ENCODE measurements around the gene CMSS1. TPM values are rescaled to one million over a fixed set of nuclear protein-coding genes. Genes with fewer than 3 reads are reported as not detected.

Gene CMSS1
- total and polyA plus RNA-seq, 8 donors = 2.7 to 33.3 (median 22.1) TPM

DNA sequence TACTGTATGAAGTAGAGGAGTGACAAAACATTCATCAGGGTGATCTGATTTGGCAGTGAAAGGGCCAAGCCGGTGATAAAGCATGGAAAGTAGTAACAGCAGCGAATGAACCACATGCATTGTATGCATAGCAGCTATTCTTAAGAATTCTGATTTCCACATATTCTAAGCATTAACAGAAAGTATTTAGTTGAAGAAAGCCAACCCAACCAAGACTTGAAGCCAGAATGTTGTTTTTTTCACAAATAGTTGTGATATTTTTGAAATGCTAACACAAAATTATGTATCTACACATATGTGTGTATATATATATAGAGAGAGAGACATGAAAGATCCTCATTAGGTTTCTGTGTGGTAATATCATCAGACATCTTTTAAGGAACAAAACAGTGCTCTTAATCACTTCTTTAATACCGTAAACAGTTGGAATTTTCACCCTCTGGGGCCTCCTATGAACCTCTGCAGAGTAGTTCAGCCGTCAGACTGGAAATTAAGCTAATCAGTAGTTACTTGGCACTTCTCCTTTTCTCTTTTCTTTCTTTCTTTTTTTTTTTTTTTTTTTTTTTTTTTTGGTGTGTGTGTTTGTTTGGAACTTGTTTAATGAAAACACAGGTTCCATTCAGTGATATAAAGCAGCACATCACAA is 139.6 kb downstream of the CMSS1 start:
- Histone ChIP-seq H3K36me3 (no peaks in the 10 kb centered on the region), H3K27me3 (no peaks in the 10 kb centered on the region), H3K4me3 (no peak overlapping the region), H3K4me1 (peaks cover 0 to 60% (median 30%) of the 10 kb centered on the region in 4 donors), H3K27ac (peak overlapping the region in 2 of 5 donors; percentile 55 to 57), H3K9me3 (no peaks in the 10 kb centered on the region)
- intact Hi-C loops (cut with DNase I; ENCODE audit: low total_unique reads) = no loop called here
- TF ChIP-seq EP300 (IDR thresholded peaks at IDR 0.05) = no peak
- no peak for TF ChIP-seq POLR2A (IDR thresholded peaks at IDR 0.05)
- no peak for TF ChIP-seq POLR2AphosphoS5 (IDR thresholded peaks at IDR 0.05)
- TF ChIP-seq, protein P1, sequence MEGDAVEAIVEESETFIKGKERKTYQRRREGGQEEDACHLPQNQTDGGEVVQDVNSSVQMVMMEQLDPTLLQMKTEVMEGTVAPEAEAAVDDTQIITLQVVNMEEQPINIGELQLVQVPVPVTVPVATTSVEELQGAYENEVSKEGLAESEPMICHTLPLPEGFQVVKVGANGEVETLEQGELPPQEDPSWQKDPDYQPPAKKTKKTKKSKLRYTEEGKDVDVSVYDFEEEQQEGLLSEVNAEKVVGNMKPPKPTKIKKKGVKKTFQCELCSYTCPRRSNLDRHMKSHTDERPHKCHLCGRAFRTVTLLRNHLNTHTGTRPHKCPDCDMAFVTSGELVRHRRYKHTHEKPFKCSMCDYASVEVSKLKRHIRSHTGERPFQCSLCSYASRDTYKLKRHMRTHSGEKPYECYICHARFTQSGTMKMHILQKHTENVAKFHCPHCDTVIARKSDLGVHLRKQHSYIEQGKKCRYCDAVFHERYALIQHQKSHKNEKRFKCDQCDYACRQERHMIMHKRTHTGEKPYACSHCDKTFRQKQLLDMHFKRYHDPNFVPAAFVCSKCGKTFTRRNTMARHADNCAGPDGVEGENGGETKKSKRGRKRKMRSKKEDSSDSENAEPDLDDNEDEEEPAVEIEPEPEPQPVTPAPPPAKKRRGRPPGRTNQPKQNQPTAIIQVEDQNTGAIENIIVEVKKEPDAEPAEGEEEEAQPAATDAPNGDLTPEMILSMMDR (IDR thresholded peaks at IDR 0.05) = no peak
- DNase-seq = no peak
- 32 to 60% (median 47%) methylated on average over 4 of the region's 4 CpGs for WGBS, 5 donors

DNA sequence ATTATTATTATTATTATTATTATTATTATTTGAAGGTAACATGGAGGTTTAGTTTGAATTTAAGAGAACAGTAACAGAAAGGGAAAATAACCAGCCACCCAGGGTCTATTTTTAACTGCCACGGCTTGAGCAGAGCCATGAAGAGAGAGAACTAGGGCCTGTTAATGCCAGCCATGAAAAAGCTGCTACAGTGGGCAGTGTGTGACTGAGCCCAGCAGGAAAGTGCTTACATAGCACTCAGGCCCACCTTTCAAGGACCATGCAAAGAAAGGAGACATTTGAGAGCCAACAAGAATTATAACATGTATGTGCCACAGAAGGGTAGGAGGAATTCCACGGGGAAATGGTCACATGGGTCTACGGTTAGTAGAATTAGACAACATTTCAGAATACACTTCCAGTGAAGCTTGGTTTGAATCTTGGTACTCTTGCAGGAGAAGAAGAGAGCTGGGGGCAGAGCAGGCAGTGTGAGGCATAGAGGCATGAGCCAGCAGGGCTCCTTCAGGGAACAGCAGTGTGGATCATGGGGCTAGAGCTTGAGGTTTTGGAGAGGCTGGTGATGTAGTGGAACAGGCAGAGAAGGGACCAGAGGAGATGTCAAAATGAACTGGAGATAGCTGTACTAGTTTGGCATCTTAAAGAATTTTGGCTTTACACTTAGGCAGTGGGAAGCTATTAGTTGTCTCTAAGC is 140.7 kb downstream of the CMSS1 start:
- no peak for TF ChIP-seq POLR2AphosphoS5 (IDR thresholded peaks at IDR 0.05)
- TF ChIP-seq, protein P1 (IDR thresholded peaks at IDR 0.05) = no peak
- no peak for TF ChIP-seq POLR2A (IDR thresholded peaks at IDR 0.05)
- TF ChIP-seq EP300 (IDR thresholded peaks at IDR 0.05) = no peak
- Histone ChIP-seq H3K27me3 (no peaks in the 10 kb centered on the region), H3K27ac (peak overlapping the region in 1 of 5 donors; percentile 42), H3K4me1 (peaks cover 0 to 57% (median 30%) of the 10 kb centered on the region in 4 donors), H3K4me3 (no peak overlapping the region), H3K9me3 (no peaks in the 10 kb centered on the region), H3K36me3 (no peaks in the 10 kb centered on the region)
- intact Hi-C loops (cut with DNase I; ENCODE audit: low total_unique reads) = no loop called here
- DNase-seq = no peak
- 75 to 94% (median 87%) methylated on average over 3 of the region's 3 CpGs for WGBS, 5 donors

DNA sequence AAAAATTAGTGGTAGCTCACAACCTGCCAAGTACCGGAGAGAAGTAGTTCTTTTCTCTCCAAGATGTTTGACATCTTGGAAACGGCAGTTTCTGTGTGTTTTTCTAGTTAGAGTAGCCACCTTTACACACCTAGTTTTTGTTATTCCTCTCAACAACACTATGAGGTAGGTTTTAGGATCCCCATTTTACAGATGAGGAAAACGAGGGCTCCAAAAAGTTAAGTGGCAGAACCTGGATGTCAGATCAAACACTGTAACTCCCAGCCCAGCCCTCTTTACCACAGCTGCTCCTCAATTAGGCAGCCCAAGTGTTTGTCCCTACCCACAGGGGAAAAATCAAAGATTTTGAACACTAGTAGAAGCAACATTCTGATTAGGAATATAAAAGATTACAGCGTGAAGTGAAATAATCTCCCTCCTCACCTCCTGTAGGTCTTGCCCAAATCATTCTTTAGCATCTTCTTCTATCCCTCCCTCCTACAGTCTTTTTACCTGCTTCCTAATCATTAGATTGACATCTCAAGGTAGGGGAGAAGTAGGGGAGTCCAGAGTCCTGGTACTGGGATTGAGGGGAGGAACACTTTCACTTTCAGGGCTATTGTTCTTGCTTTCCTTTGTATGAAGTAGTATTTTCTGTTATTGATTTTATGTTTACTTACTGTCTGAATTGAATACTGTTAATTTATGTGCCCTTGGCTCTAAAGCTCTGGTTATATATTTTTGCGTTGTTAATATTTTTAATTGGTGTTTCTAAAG is 142.6 kb downstream of the CMSS1 start:
- no peaks in the 10 kb centered on the region for H3K9me3 ChIP-seq
- H3K4me1 ChIP-seq = peaks cover under 1 to 59% (median 30%) of the 10 kb centered on the region in 4 donors
- WGBS, 5 donors = 42 to 59% (median 50%) methylated on average over 5 of the region's 5 CpGs
- TF ChIP-seq POLR2A (IDR thresholded peaks at IDR 0.05) = no peak
- no peak for TF ChIP-seq POLR2AphosphoS5 (IDR thresholded peaks at IDR 0.05)
- TF ChIP-seq, protein P1 (IDR thresholded peaks at IDR 0.05) = no peak
- no peak for TF ChIP-seq EP300 (IDR thresholded peaks at IDR 0.05)
- DNase-seq = no peak
- H3K27ac ChIP-seq = peak overlapping the region in 3 of 5 donors; percentile 33 to 60 (median 39)
- intact Hi-C loops (cut with DNase I; ENCODE audit: low total_unique reads) = no loop called here
- no peaks in the 10 kb centered on the region for H3K36me3 ChIP-seq
- peak overlapping the region in 1 of 4 donors; percentile 3 for H3K4me3 ChIP-seq
- H3K27me3 ChIP-seq = no peaks in the 10 kb centered on the region

GRCh38 chr3:99960941-99961340 is 143.3 kb downstream of the CMSS1 start:
- intact Hi-C loops (cut with DNase I; ENCODE audit: low total_unique reads) = no loop called here
- no peaks in the 10 kb centered on the region for H3K36me3 ChIP-seq
- no peaks in the 10 kb centered on the region for H3K9me3 ChIP-seq
- peak overlapping the region in 1 of 4 donors; percentile 3 for H3K4me3 ChIP-seq
- peak overlapping the region in 2 of 5 donors; percentile 39 to 60 for H3K27ac ChIP-seq
- WGBS, 5 donors = 49 to 55% (median 54%) methylated on average over 7 of the region's 7 CpGs
- DNase-seq = no peak
- H3K27me3 ChIP-seq = no peaks in the 10 kb centered on the region
- H3K4me1 ChIP-seq = peaks cover 7 to 60% (median 27%) of the 10 kb centered on the region in 4 donors
- TF ChIP-seq EP300 (IDR thresholded peaks at IDR 0.05) (no peak), POLR2AphosphoS5 (IDR thresholded peaks at IDR 0.05) (peak in 1 of 3 donors; percentile 16)
